WI38 (cell line): ENCODE measurements around the gene ANO4.

Experiments
- H3K4me3 ChIP-seq: 2 replicates; pipeline ENCODE4 v1.5.1; 2011; ENCODE audit warnings: low read depth, mild to moderate bottlenecking, control low read depth, low read length
- CTCF ChIP-seq: IDR thresholded peaks from 2 replicates; pipeline ENCODE4 v1.5.1; 2012; ENCODE audit warnings: low read depth, mild to moderate bottlenecking, control low read depth, low read length

Gene ANO4

GRCh38 chr12:101010896-101011295 lies 216.3 kb downstream of the ANO4 start:
- no peak overlapping the region for H3K4me3 ChIP-seq
- no peak for TF ChIP-seq CTCF

GRCh38 chr12:101013993-101014392 lies 219.4 kb downstream of the ANO4 start:
- no peak for TF ChIP-seq CTCF
- no peak overlapping the region for H3K4me3 ChIP-seq

GRCh38 chr12:101015044-101015443 lies 220.5 kb downstream of the ANO4 start:
- no peak for TF ChIP-seq CTCF
- H3K4me3 ChIP-seq: no peak overlapping the region

GRCh38 chr12:101018540-101018939 lies 224.0 kb downstream of the ANO4 start:
- H3K4me3 ChIP-seq: no peak overlapping the region
- no peak for TF ChIP-seq CTCF

GRCh38 chr12:101019201-101019600 lies 224.6 kb downstream of the ANO4 start:
- no peak for TF ChIP-seq CTCF

GRCh38 chr12:101019667-101020066 lies 225.1 kb downstream of the ANO4 start:
- no peak overlapping the region for H3K4me3 ChIP-seq
- TF ChIP-seq CTCF: no peak

More at GRCh38 chr12:101019201-101019600, 224.6 kb downstream of the ANO4 start:
- no peak overlapping the region for H3K4me3 ChIP-seq

- no peak for TF ChIP-seq CTCF
- H3K4me3 ChIP-seq: no peak overlapping the region
Measured at GRCh38 chr12:101021442-101021841, 226.9 kb downstream of the ANO4 start.
